Measurements from ENCODE around the gene TEAD3. TPM values are rescaled to one million over a fixed set of nuclear protein-coding genes. Genes with fewer than 3 reads are reported as not detected.

TEAD3 gene
- total and polyA plus RNA-seq, 4 donors, result 15.0 to 20.7 (median 18.5) TPM

DNA sequence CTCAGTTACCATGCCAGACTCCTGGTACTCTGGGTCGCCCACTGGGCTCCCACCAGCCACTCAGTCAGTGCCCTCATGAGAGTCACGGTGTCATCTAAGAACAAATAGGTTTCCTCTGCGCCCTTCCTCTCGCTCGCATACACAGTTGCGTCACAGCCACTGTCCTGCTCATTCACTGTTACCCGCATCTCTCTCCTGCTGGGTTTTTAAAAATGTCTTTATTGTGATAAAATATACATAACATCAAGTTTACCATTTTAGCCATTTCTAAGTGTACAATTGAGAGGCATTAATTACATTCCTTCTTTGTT lies 4.0 kb downstream of the TEAD3 start:
- Histone ChIP-seq H3K36me3 (ENCODE audit: control insufficient read depth in 4 of 4, insufficient read depth in 4 of 4, low read length in 4 of 4) (no peaks in the 10 kb centered on the region), H3K4me1 (ENCODE audit: control insufficient read depth in 5 of 5, insufficient read depth in 5 of 5, low read length in 5 of 5) (peaks cover 0 to 66% (median 37%) of the 10 kb centered on the region in 5 donors), H3K27me3 (ENCODE audit: control insufficient read depth in 3 of 3, insufficient read depth in 3 of 3, low read length in 2 of 3) (no peaks in the 10 kb centered on the region), H3K4me3 (no peak overlapping the region), H3K27ac (ENCODE audit: low read depth in 1 of 2, low read length in 1 of 2) (no peak overlapping the region), H3K9me3 (ENCODE audit: control insufficient read depth in 4 of 4, insufficient read depth in 3 of 4, low read length in 3 of 4) (no peaks in the 10 kb centered on the region), H3K9ac (ENCODE audit: insufficient read depth in 1 of 2, low read length in 2 of 2) (no peak overlapping the region)
- ATAC-seq (ENCODE audit: insufficient read depth, low FRiP score) (no peak), DNase-seq (no peak)
- TF ChIP-seq, protein P1, sequence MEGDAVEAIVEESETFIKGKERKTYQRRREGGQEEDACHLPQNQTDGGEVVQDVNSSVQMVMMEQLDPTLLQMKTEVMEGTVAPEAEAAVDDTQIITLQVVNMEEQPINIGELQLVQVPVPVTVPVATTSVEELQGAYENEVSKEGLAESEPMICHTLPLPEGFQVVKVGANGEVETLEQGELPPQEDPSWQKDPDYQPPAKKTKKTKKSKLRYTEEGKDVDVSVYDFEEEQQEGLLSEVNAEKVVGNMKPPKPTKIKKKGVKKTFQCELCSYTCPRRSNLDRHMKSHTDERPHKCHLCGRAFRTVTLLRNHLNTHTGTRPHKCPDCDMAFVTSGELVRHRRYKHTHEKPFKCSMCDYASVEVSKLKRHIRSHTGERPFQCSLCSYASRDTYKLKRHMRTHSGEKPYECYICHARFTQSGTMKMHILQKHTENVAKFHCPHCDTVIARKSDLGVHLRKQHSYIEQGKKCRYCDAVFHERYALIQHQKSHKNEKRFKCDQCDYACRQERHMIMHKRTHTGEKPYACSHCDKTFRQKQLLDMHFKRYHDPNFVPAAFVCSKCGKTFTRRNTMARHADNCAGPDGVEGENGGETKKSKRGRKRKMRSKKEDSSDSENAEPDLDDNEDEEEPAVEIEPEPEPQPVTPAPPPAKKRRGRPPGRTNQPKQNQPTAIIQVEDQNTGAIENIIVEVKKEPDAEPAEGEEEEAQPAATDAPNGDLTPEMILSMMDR (IDR thresholded peaks at IDR 0.05; ENCODE audit: control extremely low read depth, extremely low read depth), result no peak
- 34 to 70% methylated on average over 7 of the region's 7 CpGs for WGBS, 2 donors

DNA sequence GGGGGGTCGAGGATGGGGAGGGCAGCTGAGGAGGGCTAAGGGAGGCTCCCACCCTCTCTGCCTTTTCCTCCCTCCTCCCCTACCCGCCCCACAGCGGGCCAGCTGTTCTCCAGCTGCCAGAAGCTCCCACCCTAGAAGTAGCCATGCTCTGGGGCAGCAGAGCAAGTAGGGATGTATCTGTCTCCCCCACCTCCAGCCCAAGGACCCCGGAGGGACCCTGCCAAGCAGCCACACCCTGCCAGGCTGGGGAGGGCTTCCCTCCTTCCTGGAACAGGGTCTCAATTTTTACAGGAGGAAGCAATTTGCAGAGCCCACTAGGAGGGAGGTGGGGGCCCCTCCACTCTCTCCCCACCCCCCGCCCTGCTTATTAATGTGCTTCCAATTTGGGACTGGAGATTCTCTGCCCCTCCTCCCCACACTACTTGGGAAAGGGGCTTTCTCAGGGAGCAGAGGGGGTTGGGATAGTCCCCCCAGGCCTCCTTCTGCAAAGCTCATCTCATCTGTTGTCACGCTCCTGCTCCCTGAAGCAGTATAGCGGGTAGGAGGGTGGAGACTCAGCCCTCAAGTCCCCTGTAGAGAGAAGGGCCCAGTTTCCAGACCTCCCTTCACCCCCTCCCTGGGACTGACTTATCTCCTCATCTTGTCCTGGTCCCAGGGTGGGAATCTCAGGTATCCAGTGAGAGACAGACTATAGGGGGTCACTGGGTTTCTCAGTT lies 4.5 kb downstream of the TEAD3 start:
- 43 to 53% methylated on average over 7 of the region's 7 CpGs for WGBS, 2 donors
- H3K4me3 ChIP-seq, result no peak overlapping the region
- peaks cover 0 to 70% (median 36%) of the 10 kb centered on the region in 5 donors for H3K4me1 ChIP-seq (ENCODE audit: control insufficient read depth in 5 of 5, insufficient read depth in 5 of 5, low read length in 5 of 5)

DNA sequence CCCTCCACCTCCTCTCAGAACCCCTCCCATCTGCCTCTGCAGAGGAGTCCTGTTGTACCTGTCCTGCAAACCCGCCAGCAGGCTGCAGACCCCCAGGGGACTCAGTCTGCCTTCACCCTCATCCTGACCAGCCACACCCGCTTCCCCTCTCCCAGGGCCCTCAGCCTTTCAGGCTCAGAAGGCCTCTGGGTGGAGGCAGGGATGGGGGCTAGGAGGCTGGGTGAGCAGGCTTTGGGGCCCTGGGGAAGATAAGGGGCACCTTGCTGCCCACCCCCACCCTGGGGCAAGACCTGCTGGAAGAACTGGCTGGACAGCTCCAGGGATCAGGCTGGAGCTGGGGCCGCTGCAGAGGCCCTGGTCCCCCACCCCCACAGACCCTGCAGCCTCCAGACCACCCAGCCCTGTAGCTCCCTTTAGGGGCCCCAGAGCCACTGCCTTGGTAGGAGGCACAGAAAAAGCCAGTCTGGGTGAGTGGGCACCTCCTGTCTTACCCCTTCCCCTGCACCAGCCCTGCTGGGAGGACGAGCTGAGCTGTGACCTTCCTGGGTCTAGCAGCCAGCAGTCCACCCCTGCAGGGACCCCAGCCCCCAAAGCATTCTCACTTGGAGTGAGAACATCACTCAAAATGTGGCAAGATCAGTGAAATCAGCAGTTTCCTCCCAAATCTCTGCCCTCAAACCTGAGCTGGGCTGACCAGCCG lies 5.2 kb downstream of the TEAD3 start:
- H3K4me1 ChIP-seq (ENCODE audit: control insufficient read depth in 5 of 5, insufficient read depth in 5 of 5, low read length in 5 of 5), result peaks cover 0 to 70% (median 36%) of the 10 kb centered on the region in 5 donors
- WGBS, 2 donors, result 64 to 68% methylated on average over 5 of the region's 5 CpGs
- H3K27ac ChIP-seq (ENCODE audit: low read depth in 1 of 2, low read length in 1 of 2), result peak overlapping the region in 1 of 2 donors; percentile 25
- H3K36me3 ChIP-seq (ENCODE audit: control insufficient read depth in 4 of 4, insufficient read depth in 4 of 4, low read length in 4 of 4), result peaks cover 0 to 4% (median 0%) of the 10 kb centered on the region in 4 donors
- ATAC-seq (ENCODE audit: insufficient read depth, low FRiP score) (no peak), DNase-seq (peak in 2 of 3 donors; percentile 65 to 71)
- H3K9me3 ChIP-seq (ENCODE audit: control insufficient read depth in 4 of 4, insufficient read depth in 3 of 4, low read length in 3 of 4), result no peaks in the 10 kb centered on the region
- H3K27me3 ChIP-seq (ENCODE audit: control insufficient read depth in 3 of 3, insufficient read depth in 3 of 3, low read length in 2 of 3), result no peaks in the 10 kb centered on the region
- peak overlapping the region in 1 of 2 donors; percentile 7 for H3K9ac ChIP-seq (ENCODE audit: insufficient read depth in 1 of 2, low read length in 2 of 2)
- no peak overlapping the region for H3K4me3 ChIP-seq
- TF ChIP-seq, protein P1 (IDR thresholded peaks at IDR 0.05; ENCODE audit: control extremely low read depth, extremely low read depth), result no peak

More for the DNA sequence above, 4.5 kb downstream of the TEAD3 start:
- H3K27me3 ChIP-seq (ENCODE audit: control insufficient read depth in 3 of 3, insufficient read depth in 3 of 3, low read length in 2 of 3), result no peaks in the 10 kb centered on the region
- no peak for ATAC-seq (ENCODE audit: insufficient read depth, low FRiP score)
- H3K9ac ChIP-seq (ENCODE audit: insufficient read depth in 1 of 2, low read length in 2 of 2), result peak overlapping the region in 1 of 2 donors; percentile 7
- no peaks in the 10 kb centered on the region for H3K36me3 ChIP-seq (ENCODE audit: control insufficient read depth in 4 of 4, insufficient read depth in 4 of 4, low read length in 4 of 4)
- H3K27ac ChIP-seq (ENCODE audit: low read depth in 1 of 2, low read length in 1 of 2), result no peak overlapping the region
- TF ChIP-seq, protein P1 (IDR thresholded peaks at IDR 0.05; ENCODE audit: control extremely low read depth, extremely low read depth), result no peak
- H3K9me3 ChIP-seq (ENCODE audit: control insufficient read depth in 4 of 4, insufficient read depth in 3 of 4, low read length in 3 of 4), result no peaks in the 10 kb centered on the region
- DNase-seq, result peak; percentile 83 to 89 (median 85)
